Activated T-cell treated with anti-CD3 and anti-CD28 coated beads, Interleukin-2, amount 50 U/mL, for 72 hours (primary cell): Measurements from ENCODE around the gene TNFSF4. TPM values are rescaled to one million over a fixed set of nuclear protein-coding genes. Genes with fewer than 3 reads are reported as not detected.
"Not testable (repeated sequence)": the region's sequence is repeated elsewhere in the genome, so short reads cannot be mapped to it uniquely, and the experiment has no call there.

ENCODE experiments used
- ATAC-seq, 2 donors: fragments of 150-1000 bp; cut with Tn5 transposase; replicated peaks in 1 of 2; 2 replicates each; pipeline ENCODE4 v1.10.0; 2021; ENCODE audit warnings: moderate library complexity in 2 of 2, mild to moderate bottlenecking in 1 of 2
- DNase-seq, 2 donors: peaks; one replicate each; pipeline ENCODE4 v3.0.0; 2021 to 2022; ENCODE audit warnings: mixed read lengths in 1 of 2
- H3K27ac Mint-ChIP-seq: one replicate; pipeline ENCODE4 v1.8.0; 2022; ENCODE audit warnings: mild to moderate bottlenecking, moderate library complexity, mixed read lengths
- H3K27me3 Mint-ChIP-seq: one replicate; pipeline ENCODE4 v1.8.0; 2022; ENCODE audit warnings: low read depth, mixed read lengths
- H3K36me3 Mint-ChIP-seq, 2 donors: one replicate each; pipeline ENCODE4 v1.8.0; 2022; ENCODE audit warnings: mixed read lengths in 2 of 2, mild to moderate bottlenecking in 1 of 2; ENCODE audit not compliant: insufficient read depth in 2 of 2
- H3K4me1 Mint-ChIP-seq: one replicate; pipeline ENCODE4 v1.8.0; 2022; ENCODE audit warnings: low read depth, mixed read lengths
- H3K4me3 Mint-ChIP-seq, 2 donors: one replicate each; pipeline ENCODE4 v1.8.0; 2022; ENCODE audit warnings: mild to moderate bottlenecking in 2 of 2, mixed read lengths in 2 of 2, moderate library complexity in 2 of 2
- H3K9me3 Mint-ChIP-seq, 2 donors: one replicate each; pipeline ENCODE4 v1.8.0; 2022; ENCODE audit warnings: mixed read lengths in 2 of 2
- total RNA-seq, 2 donors: library from RNA; stranded (reverse); gene quantifications; one replicate each; pipeline ENCODE4 v1.2.3, GENCODE V29; 2022

Gene TNFSF4
- total RNA-seq, 2 donors from 2014 or later, result 2.0 to 2.4 TPM

GRCh38 chr1:173229031-173229430 lies 21.9 kb upstream of the TNFSF4 start:
- H3K4me3 Mint-ChIP-seq, ATAC-seq, H3K4me1 Mint-ChIP-seq, H3K27ac Mint-ChIP-seq, DNase-seq, H3K27me3 Mint-ChIP-seq: not testable (repeated sequence)
- Mint-ChIP-seq H3K9me3 (peaks cover 13 to 17% of the 10 kb centered on the region in 2 donors), H3K36me3 (peaks cover 12 to 14% of the 10 kb centered on the region in 2 donors)

GRCh38 chr1:173224949-173225348 lies 17.8 kb upstream of the TNFSF4 start:
- DNase-seq, result no peak
- Mint-ChIP-seq H3K27me3 (peaks cover 5% of the 10 kb centered on the region), H3K27ac (no peak overlapping the region), H3K9me3 (peaks cover 7 to 13% of the 10 kb centered on the region in 2 donors), H3K4me1 (peaks cover 18% of the 10 kb centered on the region), H3K4me3 (no peak overlapping the region), H3K36me3 (peaks cover 6 to 7% of the 10 kb centered on the region in 2 donors)
- ATAC-seq, result no peak

DNA sequence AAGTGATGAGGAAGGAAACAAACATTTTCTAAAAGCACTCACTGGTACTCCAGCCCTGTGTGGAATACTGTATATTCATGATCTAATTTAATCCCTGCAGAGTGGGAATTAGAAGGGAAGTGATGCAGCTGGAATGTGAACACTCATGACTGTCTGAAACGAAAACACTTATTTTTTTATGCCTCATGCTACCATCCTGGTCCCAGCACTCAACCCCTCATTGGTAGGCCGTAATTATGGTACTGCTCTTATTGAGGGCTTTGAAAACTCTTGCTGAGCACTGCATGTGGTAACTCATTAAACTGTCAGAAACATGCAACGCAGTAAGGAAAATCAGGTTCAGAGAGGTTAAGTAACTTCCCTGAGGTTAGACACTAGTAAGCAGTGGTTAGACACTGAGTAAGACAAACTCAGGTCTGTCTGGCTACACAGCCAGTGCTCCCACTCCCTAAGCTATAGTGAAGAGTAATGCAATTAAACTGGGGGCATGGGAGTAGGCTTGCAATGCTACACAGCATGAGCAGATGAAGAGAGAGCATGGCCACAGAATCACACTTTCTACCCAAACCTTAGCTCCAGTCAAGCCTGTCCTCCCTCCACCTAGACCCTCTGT lies 17.3 kb upstream of the TNFSF4 start:
- peaks cover 5% of the 10 kb centered on the region for H3K27me3 Mint-ChIP-seq
- H3K27ac Mint-ChIP-seq, result no peak overlapping the region
- no peak for ATAC-seq
- DNase-seq, result no peak
- no peak overlapping the region for H3K4me3 Mint-ChIP-seq
- peaks cover 5 to 11% of the 10 kb centered on the region in 2 donors for H3K9me3 Mint-ChIP-seq
- H3K36me3 Mint-ChIP-seq, result peaks cover 6% of the 10 kb centered on the region in 2 donors
- H3K4me1 Mint-ChIP-seq, result peaks cover 18% of the 10 kb centered on the region

DNA sequence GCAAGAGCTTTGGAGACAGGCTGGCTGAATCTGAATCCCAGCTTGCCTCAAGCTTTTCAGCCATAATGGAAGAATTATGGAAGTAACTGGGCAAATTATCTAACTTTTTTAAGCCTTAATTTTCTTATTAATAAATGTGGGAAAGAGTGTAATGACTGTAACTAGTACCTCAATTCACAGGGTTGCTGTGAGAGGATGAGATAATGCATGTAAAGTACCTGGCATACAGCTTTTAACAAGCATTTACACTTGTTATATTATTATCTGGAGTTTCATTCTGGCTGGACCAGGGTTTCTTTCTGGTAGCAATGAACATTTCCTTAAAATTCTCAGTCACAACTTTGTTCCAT lies 15.9 kb upstream of the TNFSF4 start:
- Mint-ChIP-seq H3K27ac (no peak overlapping the region), H3K4me1 (peaks cover 18% of the 10 kb centered on the region), H3K9me3 (peaks cover 0 to 4% of the 10 kb centered on the region in 2 donors), H3K4me3 (no peak overlapping the region), H3K36me3 (no peaks in the 10 kb centered on the region), H3K27me3 (peaks cover 10% of the 10 kb centered on the region)
- no peak for ATAC-seq
- DNase-seq, result no peak

GRCh38 chr1:173222149-173223030 lies 15.3 kb upstream of the TNFSF4 start:
- Mint-ChIP-seq H3K27me3 (peaks cover 11% of the 10 kb centered on the region), H3K27ac (no peak overlapping the region), H3K4me1 (peaks cover 18% of the 10 kb centered on the region), H3K4me3 (no peak overlapping the region), H3K9me3 (peaks cover 0 to 4% of the 10 kb centered on the region in 2 donors), H3K36me3 (no peaks in the 10 kb centered on the region)
- no peak for DNase-seq
- peak; percentile 74 to 79 for ATAC-seq

DNA sequence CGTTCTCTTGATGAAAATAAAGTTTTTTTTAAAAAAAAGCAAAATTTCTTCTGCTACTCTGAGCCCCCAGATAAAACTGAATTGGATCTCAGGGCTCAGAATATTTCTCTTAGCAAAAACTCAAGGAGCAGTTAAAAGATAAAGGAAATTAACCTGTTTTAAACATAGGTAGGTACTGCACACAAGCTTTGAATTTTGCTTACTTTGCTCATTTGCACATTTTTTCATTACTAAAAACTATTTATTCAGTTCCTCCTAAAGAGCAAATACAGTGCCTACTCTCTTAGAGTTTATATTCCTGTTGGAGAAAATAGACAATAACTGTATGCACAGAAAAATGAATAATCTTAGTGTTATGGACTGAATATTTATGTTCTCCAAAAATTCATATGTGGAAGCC lies 13.0 kb upstream of the TNFSF4 start:
- Mint-ChIP-seq H3K4me3 (no peak overlapping the region), H3K27ac (no peak overlapping the region), H3K4me1 (peaks cover 18% of the 10 kb centered on the region), H3K36me3 (no peaks in the 10 kb centered on the region), H3K9me3 (peaks cover 0 to 4% of the 10 kb centered on the region in 2 donors), H3K27me3 (peaks cover 20% of the 10 kb centered on the region)
- DNase-seq, result no peak
- ATAC-seq, result no peak

GRCh38 chr1:173213665-173214064 lies 6.5 kb upstream of the TNFSF4 start:
- peaks cover 6% of the 10 kb centered on the region for H3K4me1 Mint-ChIP-seq
- DNase-seq (no peak), ATAC-seq (no peak)
- no peak overlapping the region for H3K4me3 Mint-ChIP-seq
- no peaks in the 10 kb centered on the region for H3K36me3 Mint-ChIP-seq
- H3K27ac Mint-ChIP-seq, result no peak overlapping the region
- H3K9me3 Mint-ChIP-seq, result no peaks in the 10 kb centered on the region
- H3K27me3 Mint-ChIP-seq, result peaks cover 44% of the 10 kb centered on the region

DNA sequence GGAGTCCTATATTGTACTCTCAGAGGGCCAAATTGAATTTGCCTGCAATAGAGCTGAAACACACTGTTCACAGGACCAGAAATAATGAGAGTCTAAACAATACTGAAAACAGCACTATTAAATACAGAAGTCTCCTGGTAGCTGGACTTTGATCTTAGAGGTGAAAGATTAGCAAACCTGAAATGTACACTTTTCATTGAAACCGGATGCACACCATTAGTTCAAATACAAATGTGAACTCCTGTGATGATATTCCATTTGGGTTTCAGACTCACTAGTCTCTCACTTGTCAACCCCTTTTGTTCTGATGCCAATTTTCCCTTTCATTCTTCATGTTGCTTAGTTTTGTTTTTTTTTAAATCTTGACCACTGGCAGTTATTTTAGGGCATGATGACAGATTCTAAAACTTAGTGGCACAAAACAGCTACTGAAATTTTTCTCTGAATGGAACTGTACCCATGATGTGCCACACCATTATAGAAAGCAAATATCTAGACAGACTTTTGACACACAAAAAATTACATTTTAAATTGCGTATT lies 5.9 kb upstream of the TNFSF4 start:
- ATAC-seq, result peak; percentile 20 to 30
- Mint-ChIP-seq H3K9me3 (no peaks in the 10 kb centered on the region), H3K27ac (no peak overlapping the region), H3K36me3 (no peaks in the 10 kb centered on the region), H3K4me3 (no peak overlapping the region), H3K27me3 (peaks cover 40% of the 10 kb centered on the region), H3K4me1 (peaks cover 9% of the 10 kb centered on the region)
- DNase-seq, result no peak

DNA sequence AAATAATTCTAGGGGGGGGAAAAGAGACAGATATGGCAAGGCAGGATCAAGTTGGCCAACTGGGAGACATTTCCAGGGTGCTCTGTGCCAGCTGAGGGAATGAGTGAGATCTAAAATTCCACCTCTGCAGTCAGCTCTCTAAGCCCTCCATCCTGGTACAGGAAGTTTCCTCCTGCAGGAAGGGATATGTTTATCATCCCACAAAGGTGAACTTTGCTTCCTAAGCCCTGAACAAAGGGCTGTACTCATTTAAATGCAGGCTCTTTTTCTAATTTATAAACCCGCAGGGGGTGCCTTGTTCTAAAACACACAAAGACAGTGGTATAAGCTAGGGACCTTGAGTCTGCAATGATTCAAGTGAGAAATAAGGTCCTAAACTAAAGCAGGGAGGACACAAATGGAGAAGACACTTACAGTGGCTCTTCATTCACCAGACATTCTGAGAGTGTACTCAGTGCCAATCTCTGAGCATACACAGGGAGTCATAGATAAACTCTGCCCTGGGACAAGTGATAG lies 3.6 kb upstream of the TNFSF4 start:
- Mint-ChIP-seq H3K27ac (no peak overlapping the region), H3K4me1 (peaks cover 31% of the 10 kb centered on the region), H3K36me3 (no peaks in the 10 kb centered on the region), H3K4me3 (no peak overlapping the region), H3K9me3 (no peaks in the 10 kb centered on the region), H3K27me3 (peaks cover 41% of the 10 kb centered on the region)
- no peak for DNase-seq
- ATAC-seq, result no peak

DNA sequence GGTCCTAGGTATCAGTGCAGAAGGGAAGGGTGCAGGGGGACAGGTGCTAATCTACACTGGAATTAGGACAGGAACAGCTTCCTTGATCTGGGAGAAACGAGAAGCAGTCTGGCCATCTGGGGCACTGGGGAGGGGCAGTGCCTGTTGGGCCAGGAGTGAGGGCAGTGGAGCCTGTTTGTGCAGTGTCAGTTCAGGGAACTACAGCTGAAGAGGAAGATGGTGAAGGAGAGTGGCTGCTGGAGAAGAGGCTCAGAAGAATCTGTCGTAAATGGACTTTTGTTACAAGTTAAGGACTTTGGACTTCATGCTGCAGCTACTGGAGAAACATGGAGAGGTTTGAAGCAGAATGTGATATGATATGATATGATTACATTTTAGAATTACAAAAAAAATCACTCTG lies 3.2 kb upstream of the TNFSF4 start:
- no peak overlapping the region for H3K4me3 Mint-ChIP-seq
- peaks cover 46% of the 10 kb centered on the region for H3K27me3 Mint-ChIP-seq
- ATAC-seq (no peak), DNase-seq (no peak)
- no peaks in the 10 kb centered on the region for H3K36me3 Mint-ChIP-seq
- H3K9me3 Mint-ChIP-seq, result no peaks in the 10 kb centered on the region
- peaks cover 36% of the 10 kb centered on the region for H3K4me1 Mint-ChIP-seq
- H3K27ac Mint-ChIP-seq, result no peak overlapping the region

DNA sequence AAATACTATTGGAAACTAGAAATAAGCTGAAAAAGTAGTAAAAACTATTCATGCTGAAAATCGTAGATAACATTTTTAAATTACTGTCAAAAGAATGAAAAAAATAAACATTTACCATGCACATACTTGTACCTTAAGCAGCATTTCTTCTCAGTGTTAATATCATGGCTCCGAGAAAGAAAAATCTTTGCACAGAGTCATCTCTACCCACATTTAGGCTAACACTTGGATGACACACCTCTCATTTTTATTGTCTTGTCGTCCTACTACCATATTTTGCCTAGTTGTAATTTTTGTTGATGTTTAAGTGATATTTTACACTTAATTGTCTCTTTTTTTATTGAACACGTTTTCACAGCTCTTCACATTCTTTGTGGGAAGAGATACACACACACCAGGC lies 1.7 kb upstream of the TNFSF4 start:
- Mint-ChIP-seq H3K4me1 (peaks cover 44% of the 10 kb centered on the region), H3K36me3 (no peaks in the 10 kb centered on the region), H3K4me3 (no peak overlapping the region), H3K27me3 (peaks cover 55% of the 10 kb centered on the region), H3K27ac (no peak overlapping the region), H3K9me3 (no peaks in the 10 kb centered on the region)
- ATAC-seq, result no peak
- DNase-seq, result no peak

DNA sequence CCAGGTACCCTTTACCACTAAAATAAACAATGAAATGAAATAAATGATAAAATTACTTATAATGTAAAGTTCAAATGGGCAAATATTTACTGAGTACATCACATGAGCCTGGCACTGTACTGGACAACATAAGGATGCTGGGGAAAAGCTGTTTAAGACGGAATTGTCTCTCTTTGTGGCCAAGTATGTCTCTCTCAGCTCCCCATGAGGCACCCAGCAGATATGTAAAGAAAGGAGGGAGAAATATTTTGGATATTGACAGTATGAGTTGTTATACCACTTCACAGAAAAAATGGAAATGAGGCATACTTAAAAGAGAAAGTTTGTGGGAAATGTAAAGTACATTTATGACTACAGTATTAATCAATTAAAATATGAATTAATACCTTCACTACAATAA lies 1.0 kb upstream of the TNFSF4 start:
- Mint-ChIP-seq H3K9me3 (no peaks in the 10 kb centered on the region), H3K36me3 (no peaks in the 10 kb centered on the region), H3K27me3 (peaks cover 58% of the 10 kb centered on the region), H3K4me3 (no peak overlapping the region), H3K27ac (no peak overlapping the region), H3K4me1 (peaks cover 44% of the 10 kb centered on the region)
- ATAC-seq, result no peak
- DNase-seq, result no peak
